ENCODE data around the gene TUFT1.

DNA sequence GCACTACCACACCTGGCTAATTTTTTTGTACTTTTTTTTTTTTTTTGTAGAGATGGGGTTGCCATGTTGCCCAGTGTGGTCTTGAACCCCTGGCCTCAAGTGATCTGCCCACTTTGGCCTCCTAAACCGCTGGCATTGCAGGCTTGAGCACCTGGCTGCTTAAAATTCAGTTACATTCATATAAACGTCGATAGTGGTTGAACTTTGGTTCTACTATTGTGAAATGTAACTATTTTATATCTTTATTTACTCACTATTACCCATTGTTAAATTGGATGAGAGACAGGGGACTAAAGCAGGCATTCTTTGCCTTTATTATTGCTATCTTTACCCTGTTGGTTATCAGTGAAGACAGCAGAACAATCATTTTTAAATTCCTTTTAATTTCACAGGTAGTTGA, 77.9 kb downstream of the TUFT1 start:
- TF ChIP-seq POLR2AphosphoS5 (IDR thresholded peaks at IDR 0.05; ENCODE audit: low read depth, low read length) = no peak
- TF ChIP-seq IRF9 (CRISPR knock-in tag; IDR thresholded peaks at IDR 0.05; ENCODE audit: borderline replicate concordance) = no peak
- TF ChIP-seq, protein P1, sequence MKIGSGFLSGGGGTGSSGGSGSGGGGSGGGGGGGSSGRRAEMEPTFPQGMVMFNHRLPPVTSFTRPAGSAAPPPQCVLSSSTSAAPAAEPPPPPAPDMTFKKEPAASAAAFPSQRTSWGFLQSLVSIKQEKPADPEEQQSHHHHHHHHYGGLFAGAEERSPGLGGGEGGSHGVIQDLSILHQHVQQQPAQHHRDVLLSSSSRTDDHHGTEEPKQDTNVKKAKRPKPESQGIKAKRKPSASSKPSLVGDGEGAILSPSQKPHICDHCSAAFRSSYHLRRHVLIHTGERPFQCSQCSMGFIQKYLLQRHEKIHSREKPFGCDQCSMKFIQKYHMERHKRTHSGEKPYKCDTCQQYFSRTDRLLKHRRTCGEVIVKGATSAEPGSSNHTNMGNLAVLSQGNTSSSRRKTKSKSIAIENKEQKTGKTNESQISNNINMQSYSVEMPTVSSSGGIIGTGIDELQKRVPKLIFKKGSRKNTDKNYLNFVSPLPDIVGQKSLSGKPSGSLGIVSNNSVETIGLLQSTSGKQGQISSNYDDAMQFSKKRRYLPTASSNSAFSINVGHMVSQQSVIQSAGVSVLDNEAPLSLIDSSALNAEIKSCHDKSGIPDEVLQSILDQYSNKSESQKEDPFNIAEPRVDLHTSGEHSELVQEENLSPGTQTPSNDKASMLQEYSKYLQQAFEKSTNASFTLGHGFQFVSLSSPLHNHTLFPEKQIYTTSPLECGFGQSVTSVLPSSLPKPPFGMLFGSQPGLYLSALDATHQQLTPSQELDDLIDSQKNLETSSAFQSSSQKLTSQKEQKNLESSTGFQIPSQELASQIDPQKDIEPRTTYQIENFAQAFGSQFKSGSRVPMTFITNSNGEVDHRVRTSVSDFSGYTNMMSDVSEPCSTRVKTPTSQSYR (CRISPR knock-in tag; IDR thresholded peaks at IDR 0.05; ENCODE audit: borderline replicate concordance) = no peak
- TF ChIP-seq CTCF (CRISPR knock-in tag; IDR thresholded peaks at IDR 0.05) = no peak
- no peak for TF ChIP-seq ZNF501 (CRISPR knock-in tag; IDR thresholded peaks at IDR 0.05)
- TF ChIP-seq ZNF34 (CRISPR knock-in tag; IDR thresholded peaks at IDR 0.05; ENCODE audit: borderline replicate concordance) = no peak
- no peak for TF ChIP-seq FOSL2 (CRISPR knock-in tag; IDR thresholded peaks at IDR 0.05)
- TF ChIP-seq NR2F2 (IDR thresholded peaks at IDR 0.05; ENCODE audit: borderline replicate concordance, low read depth) = no peak
- no peak for TF ChIP-seq BRF2 (CRISPR knock-in tag; IDR thresholded peaks at IDR 0.05)
- TF ChIP-seq, protein P2, sequence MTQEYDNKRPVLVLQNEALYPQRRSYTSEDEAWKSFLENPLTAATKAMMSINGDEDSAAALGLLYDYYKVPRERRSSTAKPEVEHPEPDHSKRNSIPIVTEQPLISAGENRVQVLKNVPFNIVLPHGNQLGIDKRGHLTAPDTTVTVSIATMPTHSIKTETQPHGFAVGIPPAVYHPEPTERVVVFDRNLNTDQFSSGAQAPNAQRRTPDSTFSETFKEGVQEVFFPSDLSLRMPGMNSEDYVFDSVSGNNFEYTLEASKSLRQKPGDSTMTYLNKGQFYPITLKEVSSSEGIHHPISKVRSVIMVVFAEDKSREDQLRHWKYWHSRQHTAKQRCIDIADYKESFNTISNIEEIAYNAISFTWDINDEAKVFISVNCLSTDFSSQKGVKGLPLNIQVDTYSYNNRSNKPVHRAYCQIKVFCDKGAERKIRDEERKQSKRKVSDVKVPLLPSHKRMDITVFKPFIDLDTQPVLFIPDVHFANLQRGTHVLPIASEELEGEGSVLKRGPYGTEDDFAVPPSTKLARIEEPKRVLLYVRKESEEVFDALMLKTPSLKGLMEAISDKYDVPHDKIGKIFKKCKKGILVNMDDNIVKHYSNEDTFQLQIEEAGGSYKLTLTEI (CRISPR knock-in tag; conservative IDR thresholded peaks at IDR 0.05) = no peak
- TF ChIP-seq ZNF124 (CRISPR knock-in tag; IDR thresholded peaks at IDR 0.05) = no peak
